ENCODE measurements around the gene SHC2. TPM values are rescaled to one million over a fixed set of nuclear protein-coding genes. Genes with fewer than 3 reads are reported as not detected.

The SHC2 gene
- total RNA-seq, 2 donors from 2014 or later, result 2.7 to 9.5 TPM

DNA sequence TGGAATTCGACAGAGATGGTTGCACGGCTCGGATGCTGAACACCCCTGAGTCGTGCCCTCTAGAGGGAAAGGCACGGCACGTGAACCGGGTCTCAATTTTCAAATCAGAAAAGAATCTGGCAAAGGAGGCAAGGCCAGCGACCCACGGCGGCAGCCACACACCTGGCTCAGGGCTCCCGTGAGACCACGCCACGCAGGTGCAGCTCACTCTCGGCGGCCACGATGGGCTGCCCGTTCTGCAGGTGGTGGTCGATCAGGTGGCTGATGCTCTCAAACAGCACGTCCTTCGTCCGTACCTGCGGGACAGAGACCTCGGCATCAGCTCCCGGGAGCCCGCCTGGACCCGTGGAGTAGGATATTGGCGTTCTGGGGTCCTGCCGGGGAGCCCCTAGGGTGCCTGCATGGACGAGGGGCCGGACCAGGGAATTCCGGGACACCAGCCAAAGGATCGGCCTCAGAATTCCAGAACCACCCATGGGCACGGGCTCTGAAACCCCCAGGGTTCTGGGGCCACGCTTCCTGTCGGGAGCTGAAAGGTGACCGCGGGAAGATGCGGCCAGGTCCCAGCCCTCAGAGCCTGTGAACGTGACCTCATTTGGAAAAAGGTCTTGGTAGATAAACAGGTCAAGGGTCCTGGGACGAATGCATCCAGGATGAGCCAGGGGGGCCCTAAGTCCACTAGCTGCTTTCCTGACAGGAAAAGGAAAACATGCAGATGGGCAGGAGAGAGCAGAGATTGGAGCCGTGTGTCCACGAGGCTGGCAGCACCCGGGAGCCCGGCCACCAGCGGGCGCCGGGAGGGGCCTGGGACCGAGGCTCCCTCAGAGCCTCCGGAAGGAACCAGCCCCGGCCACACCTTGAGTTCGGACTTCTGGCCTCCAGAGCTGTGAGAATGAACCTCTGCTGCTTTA, 41.8 kb downstream of the SHC2 start:
- no peaks in the 10 kb centered on the region for H3K9me3 ChIP-seq
- H3K36me3 ChIP-seq, result no peaks in the 10 kb centered on the region
- DNase-seq, result no peak
- intact Hi-C loops (cut with DNase I), result no loop called here
- H3K27me3 ChIP-seq, result no peaks in the 10 kb centered on the region
- TF ChIP-seq, protein P1, sequence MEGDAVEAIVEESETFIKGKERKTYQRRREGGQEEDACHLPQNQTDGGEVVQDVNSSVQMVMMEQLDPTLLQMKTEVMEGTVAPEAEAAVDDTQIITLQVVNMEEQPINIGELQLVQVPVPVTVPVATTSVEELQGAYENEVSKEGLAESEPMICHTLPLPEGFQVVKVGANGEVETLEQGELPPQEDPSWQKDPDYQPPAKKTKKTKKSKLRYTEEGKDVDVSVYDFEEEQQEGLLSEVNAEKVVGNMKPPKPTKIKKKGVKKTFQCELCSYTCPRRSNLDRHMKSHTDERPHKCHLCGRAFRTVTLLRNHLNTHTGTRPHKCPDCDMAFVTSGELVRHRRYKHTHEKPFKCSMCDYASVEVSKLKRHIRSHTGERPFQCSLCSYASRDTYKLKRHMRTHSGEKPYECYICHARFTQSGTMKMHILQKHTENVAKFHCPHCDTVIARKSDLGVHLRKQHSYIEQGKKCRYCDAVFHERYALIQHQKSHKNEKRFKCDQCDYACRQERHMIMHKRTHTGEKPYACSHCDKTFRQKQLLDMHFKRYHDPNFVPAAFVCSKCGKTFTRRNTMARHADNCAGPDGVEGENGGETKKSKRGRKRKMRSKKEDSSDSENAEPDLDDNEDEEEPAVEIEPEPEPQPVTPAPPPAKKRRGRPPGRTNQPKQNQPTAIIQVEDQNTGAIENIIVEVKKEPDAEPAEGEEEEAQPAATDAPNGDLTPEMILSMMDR (IDR thresholded peaks at IDR 0.05), result no peak
- H3K27ac ChIP-seq, result no peak overlapping the region
- no peak overlapping the region for H3K4me3 ChIP-seq
- no peak overlapping the region for H3K9ac ChIP-seq (ENCODE audit: low read depth in 2 of 2, low read length in 2 of 2)
- no peaks in the 10 kb centered on the region for H3K4me1 ChIP-seq

DNA sequence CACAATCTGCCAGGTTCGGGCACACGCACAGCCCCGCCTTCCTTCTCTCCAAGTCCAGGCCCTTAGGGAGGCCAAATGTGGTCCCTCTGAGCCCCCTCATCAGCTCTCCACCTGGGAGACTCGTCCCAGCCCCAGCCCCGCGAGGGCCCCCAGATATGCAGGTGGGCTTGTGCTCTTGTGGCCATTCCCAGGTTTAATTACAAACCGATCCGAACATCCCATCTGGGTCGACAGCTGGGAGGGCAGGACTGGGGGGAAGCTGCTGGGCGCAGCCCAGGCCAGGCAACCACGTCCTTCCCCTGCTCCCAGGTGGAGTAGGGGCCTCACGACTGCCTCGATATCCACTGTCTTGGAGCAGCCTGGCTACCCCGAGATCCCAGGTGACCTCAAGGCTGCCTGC, 44.4 kb downstream of the SHC2 start:
- H3K4me3 ChIP-seq, result no peak overlapping the region
- no peak for DNase-seq
- H3K27ac ChIP-seq, result no peak overlapping the region
- intact Hi-C loops (cut with DNase I), result no loop called here
- no peaks in the 10 kb centered on the region for H3K4me1 ChIP-seq
- no peak overlapping the region for H3K9ac ChIP-seq (ENCODE audit: low read depth in 2 of 2, low read length in 2 of 2)
- TF ChIP-seq, protein P1 (IDR thresholded peaks at IDR 0.05), result no peak
- no peaks in the 10 kb centered on the region for H3K27me3 ChIP-seq
- H3K36me3 ChIP-seq, result no peaks in the 10 kb centered on the region
- H3K9me3 ChIP-seq, result no peaks in the 10 kb centered on the region

DNA sequence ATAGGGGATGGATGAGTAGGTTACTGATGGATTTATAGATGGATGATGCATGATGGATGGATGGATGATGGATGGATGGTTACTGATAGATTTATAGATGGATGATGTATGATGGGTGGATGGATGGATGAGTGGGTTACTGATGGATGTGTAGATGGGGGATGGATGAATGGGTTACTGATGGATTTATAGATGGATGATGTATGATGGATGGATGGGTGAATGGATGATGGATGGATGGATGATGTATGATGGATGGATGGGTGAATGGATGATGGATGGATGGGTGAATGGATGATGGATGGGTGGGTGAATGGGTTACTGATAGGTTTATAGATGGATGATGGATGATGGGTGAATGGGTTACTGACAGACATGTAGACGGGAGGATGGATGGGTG, 45.5 kb downstream of the SHC2 start:
- H3K27ac ChIP-seq, result no peak overlapping the region
- no peaks in the 10 kb centered on the region for H3K4me1 ChIP-seq
- DNase-seq, result no peak
- TF ChIP-seq, protein P1 (IDR thresholded peaks at IDR 0.05), result no peak
- intact Hi-C loops (cut with DNase I), result no loop called here
- no peaks in the 10 kb centered on the region for H3K36me3 ChIP-seq
- H3K27me3 ChIP-seq, result peaks cover 3% of the 10 kb centered on the region
- no peak overlapping the region for H3K9ac ChIP-seq (ENCODE audit: low read depth in 2 of 2, low read length in 2 of 2)
- H3K9me3 ChIP-seq, result no peaks in the 10 kb centered on the region
- no peak overlapping the region for H3K4me3 ChIP-seq

DNA sequence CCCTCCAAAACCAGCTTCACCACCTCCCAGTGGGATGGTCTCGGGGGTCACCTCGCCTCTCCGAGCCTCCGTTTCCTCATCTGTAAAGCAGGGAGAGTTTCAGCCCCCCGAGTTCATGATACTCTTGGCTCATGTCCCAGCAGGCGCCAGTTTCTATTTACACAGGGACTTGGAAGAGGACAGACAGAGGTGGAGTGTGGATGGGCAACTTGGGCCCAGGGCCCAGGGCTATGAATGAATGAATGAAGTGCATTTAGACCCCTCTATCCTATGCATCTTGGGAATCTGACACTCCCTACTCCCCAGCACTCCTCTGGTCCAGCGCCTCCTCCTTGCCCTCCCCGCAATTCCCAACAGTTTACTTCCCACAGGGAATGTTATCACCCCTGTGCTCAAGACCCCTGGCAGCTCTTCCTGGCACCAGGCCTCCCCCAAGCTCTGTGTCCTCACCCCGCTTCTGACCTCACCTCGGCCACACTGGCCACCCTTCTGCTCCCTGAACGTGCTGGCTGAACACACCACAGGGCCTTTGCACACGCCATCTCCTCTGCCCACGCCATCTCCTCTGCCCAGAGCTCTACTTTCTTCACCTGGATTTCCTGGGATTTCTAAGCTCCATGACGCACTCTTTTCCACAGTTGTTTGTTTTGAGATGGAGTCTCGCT, 46.9 kb downstream of the SHC2 start:
- DNase-seq, result no peak
- H3K9ac ChIP-seq (ENCODE audit: low read depth in 2 of 2, low read length in 2 of 2), result no peak overlapping the region
- H3K36me3 ChIP-seq, result no peaks in the 10 kb centered on the region
- no peak overlapping the region for H3K4me3 ChIP-seq
- no peak overlapping the region for H3K27ac ChIP-seq
- H3K4me1 ChIP-seq, result no peaks in the 10 kb centered on the region
- peaks cover 15% of the 10 kb centered on the region for H3K27me3 ChIP-seq
- H3K9me3 ChIP-seq, result no peaks in the 10 kb centered on the region
- intact Hi-C loops (cut with DNase I), result no loop called here
- TF ChIP-seq, protein P1 (IDR thresholded peaks at IDR 0.05), result no peak

DNA sequence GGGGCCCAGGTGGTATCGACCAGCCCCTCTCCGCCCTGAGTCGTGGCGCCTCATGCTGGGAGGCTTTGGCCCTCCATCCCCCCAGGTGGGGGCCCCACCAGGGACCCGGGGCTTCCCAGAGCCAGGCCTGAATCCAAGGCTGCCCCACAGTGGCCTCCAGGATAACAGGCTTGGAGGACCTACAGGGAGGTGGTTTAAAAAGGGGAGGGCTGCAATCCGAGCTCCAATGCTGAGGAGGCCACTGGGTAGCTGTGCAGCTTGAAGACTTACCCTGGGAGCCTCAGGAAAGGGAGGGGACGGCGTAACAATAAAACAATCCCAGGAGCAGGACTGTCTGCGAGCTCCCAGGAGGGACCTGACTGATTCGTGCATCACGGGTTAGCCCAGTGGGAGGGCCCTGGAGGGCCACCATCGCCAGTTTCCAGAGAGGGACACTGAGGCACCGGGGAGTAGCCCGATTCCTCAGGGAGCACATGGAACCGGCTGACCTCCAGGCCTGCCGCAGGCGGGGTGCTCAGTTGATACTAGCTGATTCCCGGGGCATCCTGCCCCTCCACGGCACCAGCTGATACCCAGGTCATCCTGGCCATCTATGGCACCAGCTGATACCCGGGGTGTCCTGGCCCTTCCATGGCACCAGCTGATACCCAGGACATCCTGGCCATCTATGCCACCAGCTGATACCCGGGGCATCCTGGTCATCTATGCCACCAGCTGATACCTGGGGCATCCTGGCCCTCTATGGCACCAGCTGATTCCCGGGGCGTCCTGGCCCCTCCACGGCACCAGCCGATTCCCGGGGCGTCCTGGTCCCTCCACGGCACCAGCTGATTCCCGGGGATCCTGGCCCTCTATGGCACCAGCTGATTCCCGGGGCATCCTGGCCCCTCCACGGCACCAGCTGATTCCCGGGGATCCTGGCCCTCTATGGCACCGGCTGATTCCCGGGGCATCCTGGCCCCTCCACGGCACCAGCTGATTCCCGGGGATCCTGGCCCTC, 48.2 kb downstream of the SHC2 start:
- intact Hi-C loops (cut with DNase I), result no loop called here
- H3K4me1 ChIP-seq, result peaks cover 5% of the 10 kb centered on the region
- no peaks in the 10 kb centered on the region for H3K36me3 ChIP-seq
- H3K9me3 ChIP-seq, result no peaks in the 10 kb centered on the region
- H3K9ac ChIP-seq (ENCODE audit: low read depth in 2 of 2, low read length in 2 of 2), result no peak overlapping the region
- TF ChIP-seq, protein P1 (IDR thresholded peaks at IDR 0.05), result no peak
- no peak overlapping the region for H3K4me3 ChIP-seq
- H3K27me3 ChIP-seq, result peaks cover 27% of the 10 kb centered on the region
- no peak overlapping the region for H3K27ac ChIP-seq
- no peak for DNase-seq
